Measurements from ENCODE around the gene YIPF5.

The YIPF5 gene

DNA sequence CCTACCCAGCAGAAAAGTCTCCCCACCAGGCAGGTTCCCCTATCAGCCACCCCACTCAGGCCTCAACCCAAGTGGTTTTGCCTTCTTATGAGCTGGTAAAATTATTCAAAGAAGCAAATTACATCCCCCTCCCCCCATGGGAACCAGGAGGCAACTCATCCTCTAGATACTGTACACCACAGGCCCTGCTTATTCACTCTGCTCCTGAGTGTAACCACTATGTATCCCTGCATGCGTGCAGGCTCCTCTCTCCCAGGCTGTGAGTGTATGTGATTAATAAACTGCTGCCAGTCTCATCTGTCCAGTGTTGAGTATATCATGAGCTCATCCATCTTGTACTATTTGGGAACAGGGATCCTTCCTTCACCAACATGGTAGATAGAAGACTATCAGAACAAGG, 8.8 kb upstream of the YIPF5 start:
- DNase-seq (ENCODE audit: low read depth) = peak; percentile 44

DNA sequence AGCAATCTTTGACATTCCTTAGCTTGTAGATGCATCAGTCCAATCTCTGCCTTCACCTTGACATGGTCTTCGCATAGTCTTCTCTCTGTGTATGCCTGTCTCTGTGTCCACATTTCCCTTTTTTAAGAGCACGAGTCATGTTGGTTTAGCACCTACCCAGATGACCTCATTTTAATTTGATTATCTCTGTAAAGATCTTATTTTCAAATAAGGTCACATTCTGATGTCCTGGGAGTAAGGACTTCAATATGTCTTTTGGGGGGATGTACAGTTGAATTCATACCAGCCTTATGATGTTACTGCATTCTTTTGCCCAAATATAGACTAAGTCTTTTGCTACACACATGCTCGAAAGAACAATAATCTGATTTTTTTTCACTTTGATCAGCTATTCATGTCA, 7.1 kb upstream of the YIPF5 start:
- DNase-seq (ENCODE audit: low read depth) = peak; percentile 83

DNA sequence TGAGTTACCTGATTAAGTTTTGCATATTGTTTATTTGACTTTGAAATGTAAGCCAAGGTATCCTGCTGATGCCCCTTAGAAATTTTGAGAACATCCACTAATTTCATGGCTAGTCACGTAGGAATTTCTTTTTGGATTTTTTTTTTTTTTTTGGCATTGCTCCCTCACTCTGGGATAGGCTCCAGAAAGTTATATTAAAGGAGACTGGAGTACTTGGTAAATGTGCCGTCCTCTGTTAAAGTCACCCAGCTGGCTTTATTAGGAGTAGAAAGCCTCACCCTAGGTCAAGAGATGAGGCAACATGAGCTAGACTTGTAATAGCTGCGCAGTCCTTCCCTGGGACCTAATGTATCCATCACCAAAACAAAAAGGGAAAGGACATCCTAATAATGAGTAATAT, 3.3 kb upstream of the YIPF5 start:
- DNase-seq (ENCODE audit: low read depth) = no peak

DNA sequence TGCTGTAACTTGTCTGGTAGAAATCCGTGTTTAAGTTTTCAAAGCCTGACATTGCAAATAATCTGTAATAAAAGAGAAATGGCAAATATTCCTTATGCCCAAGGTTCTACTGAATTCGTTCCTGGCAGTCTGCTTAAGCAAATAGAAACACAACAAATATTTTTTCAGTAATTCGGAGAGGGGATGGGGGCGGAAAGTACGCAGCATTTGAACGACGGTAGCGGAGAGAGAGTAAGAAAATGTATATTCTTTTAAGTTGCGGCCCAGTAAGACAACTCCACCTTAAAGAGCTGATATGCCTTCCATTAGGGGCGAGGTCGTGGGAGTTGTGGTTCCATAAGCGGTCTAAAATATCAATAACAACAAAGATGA, 569 bp downstream of the YIPF5 start:
- no peak for DNase-seq (ENCODE audit: low read depth)

DNA sequence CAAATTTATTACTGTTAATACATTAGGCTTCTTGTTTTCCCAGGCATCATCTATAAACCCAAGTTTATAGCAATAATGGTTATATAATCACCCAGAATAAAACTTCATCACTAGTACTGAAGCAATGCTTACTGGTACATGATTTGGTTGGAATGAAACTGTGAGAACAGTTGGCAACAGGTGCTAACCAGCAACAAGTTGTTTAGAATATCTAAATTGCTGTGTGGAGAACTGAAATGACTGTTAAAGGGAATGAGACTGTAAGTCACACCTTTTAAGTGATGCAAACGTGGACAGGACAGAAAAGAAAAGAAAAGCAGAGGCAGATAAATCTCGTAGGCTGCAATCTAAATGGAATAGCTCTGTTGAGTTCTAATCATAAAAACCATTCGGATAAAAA, 2.5 kb downstream of the YIPF5 start:
- no peak for DNase-seq (ENCODE audit: low read depth)

DNA sequence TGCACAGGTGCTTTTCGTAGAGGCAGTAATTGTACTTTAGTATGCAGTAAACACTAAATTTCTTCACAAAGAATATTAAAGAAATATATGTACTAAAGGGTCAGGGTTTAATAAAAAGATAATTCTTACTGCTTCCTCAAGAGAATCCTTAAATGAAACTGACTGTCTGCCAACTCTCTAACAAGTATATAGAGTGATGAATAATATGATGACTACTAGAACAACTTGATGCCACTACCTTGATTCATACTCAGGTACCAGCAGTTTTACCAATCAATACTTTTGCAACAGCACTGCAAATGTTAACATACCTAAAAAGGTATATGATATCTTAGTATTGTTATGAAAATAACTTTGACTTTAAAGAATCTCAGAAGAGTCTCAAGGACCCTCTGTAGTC, 3.8 kb downstream of the YIPF5 start:
- no peak for DNase-seq (ENCODE audit: low read depth)

DNA sequence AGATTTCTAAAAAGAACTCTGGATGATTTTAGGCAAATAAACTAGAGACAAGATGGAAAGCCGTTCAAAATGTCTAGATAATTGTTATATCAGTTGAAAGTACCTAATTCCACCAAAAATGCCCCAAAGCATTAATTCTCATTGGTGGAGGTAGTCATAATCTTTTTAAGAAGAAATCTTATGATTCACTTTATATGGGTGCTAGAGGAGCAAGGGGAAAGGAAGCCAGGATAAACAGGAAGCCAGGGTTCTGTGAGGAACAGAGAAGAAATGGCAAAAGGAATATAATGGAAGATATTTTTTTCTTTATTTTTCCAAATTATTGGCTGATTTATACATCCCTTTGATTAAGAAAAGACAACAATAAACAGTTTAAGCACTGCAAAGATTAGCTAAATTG, 7.8 kb downstream of the YIPF5 start:
- peak; percentile 33 for DNase-seq (ENCODE audit: low read depth)

DNA sequence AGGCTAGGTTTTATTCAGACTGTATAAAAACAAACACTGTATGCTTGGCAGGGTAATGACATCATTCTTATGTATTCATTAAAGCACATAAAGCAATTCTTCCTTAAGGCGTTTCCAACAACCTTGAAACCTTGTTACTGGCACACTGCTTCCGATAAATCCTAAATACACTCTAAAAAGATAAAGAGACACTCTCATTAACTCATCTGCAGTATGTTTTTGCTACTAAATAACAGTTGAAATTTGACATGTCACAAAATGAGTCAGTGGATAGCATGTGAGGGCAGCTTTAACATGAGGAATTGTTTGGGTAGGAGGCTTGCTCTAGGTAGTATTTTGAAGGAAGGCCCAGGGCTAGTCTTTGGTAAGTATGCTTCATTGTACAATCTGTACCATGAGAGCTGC, 13.7 kb downstream of the YIPF5 start:
- no peak for DNase-seq (ENCODE audit: low read depth)

DNA sequence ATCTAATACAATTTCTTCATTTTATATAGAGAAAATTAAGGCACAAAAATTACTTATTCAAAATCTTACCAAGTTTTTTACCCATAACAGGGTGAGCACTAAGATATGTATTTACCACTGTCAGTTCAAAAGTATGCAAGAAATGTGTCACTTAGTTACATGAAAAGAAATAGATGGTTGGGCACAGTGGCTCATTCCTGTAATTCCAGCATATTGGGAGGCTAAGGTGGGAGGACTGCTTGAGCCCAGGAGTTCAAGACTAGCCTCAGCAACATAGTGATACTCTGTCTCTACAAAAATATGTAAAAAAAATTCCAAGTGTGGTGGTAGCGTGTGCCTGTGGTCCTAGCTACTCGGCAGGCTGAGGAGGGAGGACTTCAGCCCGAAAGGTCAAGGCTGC, 19.4 kb downstream of the YIPF5 start:
- peak; percentile 69 for DNase-seq (ENCODE audit: low read depth)

DNA sequence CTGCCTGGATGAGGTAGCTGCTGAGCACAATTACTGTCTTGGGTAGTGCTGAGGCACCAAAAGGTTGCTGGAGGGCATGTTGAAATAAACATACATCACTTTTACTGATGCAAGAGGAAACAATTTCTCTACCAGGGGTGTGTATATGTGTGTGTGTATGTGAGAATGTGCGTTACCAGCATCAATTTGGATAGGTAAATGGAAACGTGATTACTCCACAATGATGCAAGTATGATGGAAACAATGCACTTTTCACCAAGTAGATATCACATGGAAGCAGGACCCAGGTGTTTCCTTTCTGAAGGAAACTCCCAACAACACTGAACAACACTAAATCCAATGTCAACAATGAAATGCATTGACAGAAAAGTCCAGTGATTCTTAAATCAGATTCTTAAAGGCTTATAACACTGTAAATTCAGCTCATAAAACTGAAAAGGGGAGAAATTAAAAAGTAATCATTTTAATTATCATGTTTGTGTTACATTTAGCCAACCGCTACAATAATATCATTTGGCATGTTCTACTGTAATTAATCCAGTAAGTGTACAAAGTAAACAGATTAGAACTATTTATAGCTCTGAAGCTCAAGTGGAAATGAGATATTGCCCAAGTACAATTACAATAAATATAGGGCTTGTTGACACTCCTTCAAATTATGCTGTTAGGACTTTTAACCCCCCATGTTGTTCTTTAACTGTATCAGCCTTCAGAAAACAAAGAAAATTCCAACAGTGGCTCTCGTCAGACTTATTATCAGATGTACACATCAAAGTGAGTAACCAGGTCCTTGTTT, 25.3 kb downstream of the YIPF5 start:
- DNase-seq (ENCODE audit: low read depth) = no peak

DNA sequence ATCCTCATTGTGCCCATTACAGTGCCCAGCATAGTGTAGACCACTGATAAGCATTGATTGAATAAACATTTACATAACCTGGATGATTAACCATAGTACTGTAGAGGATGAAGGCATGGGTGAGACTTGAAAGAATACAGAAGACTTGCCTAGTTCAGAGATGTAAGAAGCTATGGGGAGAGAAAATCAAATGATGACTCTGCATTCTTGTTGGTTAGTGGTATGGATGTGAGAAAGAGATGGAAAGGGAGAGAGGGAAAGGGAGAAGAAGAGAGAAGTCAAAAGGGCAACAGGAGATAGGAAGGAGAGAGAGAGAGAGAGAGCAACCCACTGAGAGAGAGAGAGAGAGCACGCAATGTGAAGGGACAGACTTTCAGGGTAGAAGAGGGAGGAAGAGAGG, 26.8 kb downstream of the YIPF5 start:
- no peak for DNase-seq (ENCODE audit: low read depth)

DNA sequence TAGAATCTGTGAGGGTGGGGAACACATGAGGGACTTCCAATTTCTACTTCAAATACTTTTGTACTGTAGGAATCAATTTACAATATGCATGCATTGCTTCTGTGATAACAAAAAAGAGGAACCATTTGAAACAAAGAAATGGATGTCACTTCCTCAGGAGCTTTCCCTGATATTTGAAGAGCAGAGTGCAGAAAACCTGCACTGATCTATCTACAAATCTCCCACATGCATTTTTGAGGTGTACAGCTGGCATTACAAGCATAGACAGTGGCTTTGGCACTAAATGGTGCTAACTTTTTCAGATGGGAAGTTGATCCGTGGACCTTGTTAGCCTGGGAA, 27.7 kb downstream of the YIPF5 start:
- DNase-seq (ENCODE audit: low read depth) = no peak

DNA sequence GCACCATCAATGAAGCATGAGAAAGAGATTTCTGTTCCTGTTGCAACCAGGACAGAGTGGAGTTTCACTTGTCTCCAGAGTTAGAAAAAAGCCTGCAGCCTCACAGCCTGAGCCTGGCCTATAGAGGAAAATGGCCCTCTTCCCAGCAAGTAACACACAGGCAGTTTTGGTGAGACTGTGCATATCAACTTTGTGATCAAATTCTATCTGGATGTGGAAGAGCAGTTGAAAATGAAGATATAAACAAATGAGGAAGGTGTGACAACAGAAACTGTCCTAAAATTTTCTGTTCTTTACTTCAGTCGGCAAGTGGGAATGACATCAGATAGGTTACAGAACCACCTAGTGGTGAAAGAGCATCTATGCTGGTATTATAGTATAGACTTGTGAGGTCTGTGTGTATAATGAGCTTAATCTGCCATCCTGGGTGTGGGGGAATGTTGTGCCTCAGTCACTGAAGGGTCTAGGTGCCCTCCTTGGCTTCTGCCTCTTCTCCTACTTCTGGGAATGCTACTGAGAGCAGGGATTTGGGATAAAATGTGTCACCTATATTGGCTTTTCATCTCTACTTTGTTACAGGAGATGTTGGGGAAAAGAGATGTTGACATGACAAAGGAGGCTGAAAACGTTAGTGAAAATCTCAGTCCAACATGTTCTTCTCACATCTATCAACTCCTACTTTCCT, 28.2 kb downstream of the YIPF5 start:
- DNase-seq (ENCODE audit: low read depth) = peak; percentile 65

DNA sequence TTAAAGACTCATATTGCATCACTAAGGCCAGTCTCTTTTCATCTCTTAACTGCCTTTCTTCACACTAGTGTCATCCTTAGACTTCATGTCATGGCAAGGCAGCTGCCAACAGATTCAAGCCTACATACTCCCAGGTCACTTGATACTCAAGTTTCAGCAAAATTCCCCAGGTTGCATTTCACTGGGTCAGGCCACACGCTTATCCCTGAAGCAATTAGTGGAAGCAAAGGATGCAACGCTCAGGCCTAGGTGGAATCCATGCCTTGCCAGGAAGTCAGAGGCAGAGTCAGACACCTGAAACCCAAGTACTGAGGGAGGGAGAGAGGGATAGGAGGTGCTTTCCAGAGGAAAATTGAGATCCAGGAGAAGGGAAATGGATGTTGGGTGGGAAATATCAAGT, 28.9 kb downstream of the YIPF5 start:
- no peak for DNase-seq (ENCODE audit: low read depth)

DNA sequence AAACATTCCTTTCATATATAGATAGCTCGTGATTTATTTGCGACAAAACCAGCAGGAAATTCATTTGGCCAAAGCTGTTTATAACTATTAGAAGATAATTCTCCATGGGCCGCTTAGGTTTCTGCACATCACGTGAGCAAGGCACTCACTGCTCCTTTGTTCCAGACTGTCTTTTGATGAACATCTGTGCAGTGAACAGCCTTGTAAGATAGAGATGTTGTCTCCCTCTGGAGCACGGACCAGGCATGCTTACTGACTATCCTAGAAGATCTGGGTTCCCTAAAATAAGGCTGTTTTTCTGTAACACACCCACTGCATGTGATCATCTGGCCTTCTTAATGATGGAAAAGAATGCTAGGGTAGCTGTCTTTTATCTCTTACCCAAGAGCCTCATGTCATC, 30.9 kb downstream of the YIPF5 start:
- DNase-seq (ENCODE audit: low read depth) = peak; percentile 75

DNA sequence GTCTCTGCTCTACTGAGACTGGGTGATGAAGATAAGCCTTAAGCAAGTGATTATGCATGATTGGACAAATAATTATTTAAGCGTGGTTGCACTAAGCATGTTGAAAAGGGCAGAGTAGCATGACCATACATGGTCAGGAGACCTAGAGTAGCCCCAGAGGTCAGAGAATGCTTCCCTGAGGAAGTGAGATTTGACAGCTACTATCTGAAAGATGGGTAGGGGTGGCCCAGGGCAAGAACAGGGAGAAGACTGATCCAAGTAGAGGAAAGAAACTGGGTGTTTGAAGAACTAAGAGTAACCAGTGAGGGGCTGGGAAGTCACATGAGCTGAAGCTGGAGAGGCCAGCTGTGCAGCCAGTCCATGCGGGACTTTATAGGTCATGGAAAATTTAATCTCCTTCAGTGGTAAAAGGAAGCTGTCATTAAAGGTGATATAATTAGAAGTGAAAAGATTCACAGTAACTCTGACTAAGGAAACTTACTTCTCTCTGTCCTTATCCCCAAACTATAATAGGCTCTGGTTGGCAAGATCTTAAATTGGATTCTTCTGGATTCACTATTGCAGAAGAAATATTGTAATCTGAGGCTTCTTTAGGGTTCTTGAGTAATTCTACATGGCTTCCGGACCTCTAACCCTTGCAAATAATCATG, 35.2 kb downstream of the YIPF5 start:
- no peak for DNase-seq (ENCODE audit: low read depth)

DNA sequence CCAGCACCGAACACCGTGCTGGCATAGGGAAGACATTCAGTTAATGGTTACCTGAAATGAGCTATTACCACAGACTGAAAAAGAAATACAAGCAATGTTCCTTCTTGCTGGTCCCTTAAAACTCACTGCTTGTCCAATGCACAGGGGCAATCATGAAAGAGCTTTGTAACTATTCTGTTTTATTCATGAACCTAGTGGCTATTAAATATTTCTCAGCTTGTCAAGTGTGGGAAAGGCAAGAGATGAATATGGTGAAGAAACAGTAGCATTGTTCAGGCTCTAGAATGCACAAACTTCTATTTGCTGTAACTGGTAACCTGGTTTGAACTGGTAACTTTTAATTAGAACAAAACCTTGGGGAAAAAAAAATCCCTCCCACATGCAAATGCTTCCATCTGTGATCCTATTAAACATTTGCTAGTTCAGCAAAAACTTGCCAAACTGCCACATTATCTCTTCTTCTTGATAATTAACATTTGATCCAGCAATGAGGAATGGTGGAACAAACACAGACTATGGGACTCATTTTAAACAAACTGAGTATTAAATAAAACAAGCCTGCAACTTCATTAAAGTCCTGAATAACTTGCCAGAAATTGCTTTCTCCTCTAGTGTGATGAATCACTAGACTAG, 36.1 kb downstream of the YIPF5 start:
- DNase-seq (ENCODE audit: low read depth) = no peak

DNA sequence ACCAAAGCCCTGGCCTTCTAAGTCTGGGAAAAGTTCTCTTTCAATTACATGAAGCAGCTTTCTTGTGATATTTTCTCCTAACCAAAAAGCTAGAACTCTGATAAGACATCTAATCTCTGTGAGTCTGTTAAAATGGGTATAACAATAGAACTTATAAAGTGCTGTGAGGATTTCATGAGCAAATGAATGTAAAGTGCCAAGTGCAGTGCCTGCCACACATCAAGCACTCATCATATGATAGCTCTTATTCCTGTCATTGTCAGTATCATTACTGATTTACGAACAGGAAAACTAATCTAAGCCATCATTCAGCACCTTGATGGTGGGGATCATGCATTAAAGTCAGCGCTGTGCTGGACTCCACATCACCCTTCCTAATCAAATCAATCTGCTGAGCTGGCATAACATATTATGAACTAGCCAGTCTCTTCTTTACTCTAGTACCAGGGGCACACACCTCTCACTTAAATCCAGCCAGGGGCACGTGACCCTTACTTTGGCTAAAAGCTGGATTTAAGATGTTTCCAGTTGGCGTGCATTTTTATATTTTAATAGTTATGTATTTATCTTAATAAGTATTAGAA, 37.3 kb downstream of the YIPF5 start:
- DNase-seq (ENCODE audit: low read depth) = no peak

DNA sequence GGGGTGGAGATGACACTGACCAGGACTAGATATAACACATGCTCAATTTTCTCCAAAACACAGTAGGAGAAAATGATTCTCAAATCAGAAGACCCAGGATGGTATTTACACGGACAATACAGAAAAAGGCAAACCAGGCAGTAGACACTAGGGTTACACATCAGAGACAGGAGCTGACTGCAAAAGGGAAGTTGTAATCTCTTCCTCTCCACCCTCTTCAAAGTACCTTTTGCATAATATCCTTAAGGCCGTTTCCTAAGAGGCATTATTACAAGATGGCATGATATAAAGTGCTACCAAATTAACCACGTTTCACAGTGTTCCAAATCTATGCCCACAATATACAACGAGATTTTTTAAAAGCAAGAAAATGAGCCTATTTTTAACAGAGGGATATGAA, 39.2 kb downstream of the YIPF5 start:
- no peak for DNase-seq (ENCODE audit: low read depth)

DNA sequence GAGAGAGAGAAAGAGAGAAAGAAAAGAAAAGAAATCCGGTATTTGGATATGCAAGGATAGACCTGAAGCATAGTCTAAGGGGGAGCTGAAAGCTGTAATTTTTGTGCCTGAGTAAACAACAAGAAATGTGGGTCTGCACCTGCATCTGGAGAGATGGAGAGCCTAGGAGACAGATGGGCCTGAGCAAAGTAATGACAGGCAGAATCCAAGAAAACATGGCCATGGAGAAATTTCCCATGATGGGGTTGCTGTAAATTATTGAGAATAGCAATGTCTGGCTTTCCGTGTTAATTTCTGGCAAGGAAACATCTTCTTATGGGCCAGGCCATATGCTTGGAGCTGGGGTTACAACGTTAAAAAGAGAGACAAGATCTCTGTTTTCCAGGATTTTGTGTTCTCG, 40.2 kb downstream of the YIPF5 start:
- no peak for DNase-seq (ENCODE audit: low read depth)

DNA sequence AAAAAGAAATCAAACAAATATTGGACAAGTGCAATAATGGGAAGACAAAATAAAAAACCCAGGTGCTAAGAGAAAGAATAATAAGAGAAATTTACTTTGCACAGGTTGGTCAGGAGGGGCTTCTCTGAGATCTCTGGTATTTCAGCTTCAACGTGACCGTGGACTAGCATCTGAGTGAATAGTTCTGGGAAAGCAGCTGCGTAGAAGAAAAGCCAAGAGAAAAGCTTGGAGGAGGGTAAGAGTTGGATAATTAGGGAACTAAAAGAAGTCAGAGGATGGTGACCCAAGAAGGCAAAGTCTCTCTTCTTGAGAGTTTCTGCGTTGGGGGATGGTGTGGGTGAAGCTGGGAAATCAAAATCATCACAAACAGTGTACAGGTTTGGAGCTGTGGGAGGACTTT, 41.6 kb downstream of the YIPF5 start:
- no peak for DNase-seq (ENCODE audit: low read depth)

DNA sequence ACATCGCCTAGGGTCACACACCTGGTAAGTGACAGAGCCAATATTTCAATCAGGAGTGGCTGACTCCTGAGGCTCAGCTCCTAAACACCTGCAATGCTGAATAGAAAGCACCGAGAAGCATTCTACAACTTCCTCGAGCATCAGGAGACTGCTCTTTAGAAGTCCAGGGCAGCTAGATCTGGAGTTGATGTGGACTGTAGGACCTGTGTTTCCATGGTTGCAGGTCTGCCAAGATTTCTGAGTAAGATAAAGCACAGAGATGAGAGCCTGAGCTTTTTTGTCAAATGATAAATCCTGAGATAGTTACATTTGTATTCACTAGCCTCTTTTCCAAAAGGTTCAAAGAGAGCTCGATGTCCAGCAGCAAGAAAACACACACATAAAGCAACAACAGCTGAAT, 43.8 kb downstream of the YIPF5 start:
- DNase-seq (ENCODE audit: low read depth) = no peak

All from EH (cell line).